HepG2 (cell line): ENCODE results near the gene CSNK1A1.

ENCODE experiments used
- FOSL1 ChIP-seq: sonication (generic); formaldehyde crosslinking; IDR thresholded peaks from 2 replicates; pipeline ENCODE4 v1.9.0; 2021; ENCODE audit warnings: missing genetic modification reagents, borderline replicate concordance
- FOXO1 ChIP-seq: sonication (generic); formaldehyde crosslinking; IDR thresholded peaks from 2 replicates; pipeline ENCODE4 v1.4.0; 2020; ENCODE audit warnings: missing genetic modification reagents
- TF ChIP-seq, protein P1 (sequence below): sonication (generic); formaldehyde crosslinking; IDR thresholded peaks from 2 replicates; pipeline ENCODE4 v1.4.0; 2020; ENCODE audit warnings: missing genetic modification reagents

DNA sequence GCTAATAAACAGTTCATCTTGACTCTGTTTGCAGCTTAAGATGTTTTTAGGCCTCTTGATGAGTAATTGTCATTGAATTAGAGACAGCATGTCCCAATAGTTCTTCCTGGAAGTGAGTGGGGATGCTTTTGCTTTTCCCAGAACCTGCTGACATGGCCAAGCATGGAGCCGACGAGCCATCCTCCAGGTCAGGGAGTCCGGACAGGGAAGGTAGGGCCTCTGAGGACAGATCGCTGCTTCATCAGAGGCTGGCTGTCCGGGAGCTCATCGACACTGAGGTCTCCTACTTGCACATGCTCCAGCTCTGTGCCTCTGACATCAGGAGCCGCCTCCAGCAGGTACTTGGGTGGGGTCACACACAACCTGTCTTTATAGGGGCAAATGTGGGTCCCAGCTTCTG lies 46.4 kb upstream of the CSNK1A1 start:
- TF ChIP-seq FOSL1 (CRISPR knock-in tag), result no peak
- TF ChIP-seq, protein P1, sequence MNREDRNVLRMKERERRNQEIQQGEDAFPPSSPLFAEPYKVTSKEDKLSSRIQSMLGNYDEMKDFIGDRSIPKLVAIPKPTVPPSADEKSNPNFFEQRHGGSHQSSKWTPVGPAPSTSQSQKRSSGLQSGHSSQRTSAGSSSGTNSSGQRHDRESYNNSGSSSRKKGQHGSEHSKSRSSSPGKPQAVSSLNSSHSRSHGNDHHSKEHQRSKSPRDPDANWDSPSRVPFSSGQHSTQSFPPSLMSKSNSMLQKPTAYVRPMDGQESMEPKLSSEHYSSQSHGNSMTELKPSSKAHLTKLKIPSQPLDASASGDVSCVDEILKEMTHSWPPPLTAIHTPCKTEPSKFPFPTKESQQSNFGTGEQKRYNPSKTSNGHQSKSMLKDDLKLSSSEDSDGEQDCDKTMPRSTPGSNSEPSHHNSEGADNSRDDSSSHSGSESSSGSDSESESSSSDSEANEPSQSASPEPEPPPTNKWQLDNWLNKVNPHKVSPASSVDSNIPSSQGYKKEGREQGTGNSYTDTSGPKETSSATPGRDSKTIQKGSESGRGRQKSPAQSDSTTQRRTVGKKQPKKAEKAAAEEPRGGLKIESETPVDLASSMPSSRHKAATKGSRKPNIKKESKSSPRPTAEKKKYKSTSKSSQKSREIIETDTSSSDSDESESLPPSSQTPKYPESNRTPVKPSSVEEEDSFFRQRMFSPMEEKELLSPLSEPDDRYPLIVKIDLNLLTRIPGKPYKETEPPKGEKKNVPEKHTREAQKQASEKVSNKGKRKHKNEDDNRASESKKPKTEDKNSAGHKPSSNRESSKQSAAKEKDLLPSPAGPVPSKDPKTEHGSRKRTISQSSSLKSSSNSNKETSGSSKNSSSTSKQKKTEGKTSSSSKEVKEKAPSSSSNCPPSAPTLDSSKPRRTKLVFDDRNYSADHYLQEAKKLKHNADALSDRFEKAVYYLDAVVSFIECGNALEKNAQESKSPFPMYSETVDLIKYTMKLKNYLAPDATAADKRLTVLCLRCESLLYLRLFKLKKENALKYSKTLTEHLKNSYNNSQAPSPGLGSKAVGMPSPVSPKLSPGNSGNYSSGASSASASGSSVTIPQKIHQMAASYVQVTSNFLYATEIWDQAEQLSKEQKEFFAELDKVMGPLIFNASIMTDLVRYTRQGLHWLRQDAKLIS (CRISPR knock-in tag), result no peak
- no peak for TF ChIP-seq FOXO1 (CRISPR knock-in tag)
